MM.1S (cell line): Measurements from ENCODE around the gene DDX55.

Source experiments
- EZH2 ChIP-seq: fragments of 300-600 bp; sonication (generic); optimal IDR thresholded peaks from 2 replicates; pipeline ENCODE3; 2017; ENCODE audit warnings: low read depth, mild to moderate bottlenecking, antibody characterized with exemption, low read length, mixed read lengths
- EZH2phosphoT487 ChIP-seq: fragments of 300-600 bp; sonication (generic); IDR thresholded peaks from 2 replicates; pipeline ENCODE4 v1.6.1; 2018; ENCODE audit warnings: antibody characterized with exemption, low read length
- TF ChIP-seq, protein P1 (sequence below): fragments of 300-600 bp; sonication (generic); IDR thresholded peaks from 2 replicates; pipeline ENCODE4 v1.5.1; 2016; ENCODE audit warnings: antibody characterized with exemption, low read length, mixed read lengths

DNA sequence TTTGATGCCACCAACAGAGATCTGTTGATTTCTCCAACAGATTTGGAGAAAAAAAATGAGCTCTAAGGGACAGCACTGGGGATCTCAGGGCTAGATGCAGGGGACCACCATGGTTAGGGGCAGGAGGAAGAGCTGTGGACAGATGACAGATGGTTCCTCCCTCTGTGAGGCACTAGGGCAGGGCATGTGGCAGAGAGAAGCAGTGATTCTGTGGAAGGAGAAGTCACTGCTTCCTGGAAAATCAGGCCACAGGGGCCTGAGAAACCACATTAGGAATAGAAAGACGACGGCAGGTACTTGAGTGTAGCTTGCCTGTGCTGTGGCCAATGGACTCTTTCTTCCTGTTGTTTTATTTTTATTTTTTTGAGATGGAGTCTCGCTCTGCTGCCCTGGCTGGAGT lies 42.4 kb upstream of the DDX55 start:
- TF ChIP-seq, protein P1, sequence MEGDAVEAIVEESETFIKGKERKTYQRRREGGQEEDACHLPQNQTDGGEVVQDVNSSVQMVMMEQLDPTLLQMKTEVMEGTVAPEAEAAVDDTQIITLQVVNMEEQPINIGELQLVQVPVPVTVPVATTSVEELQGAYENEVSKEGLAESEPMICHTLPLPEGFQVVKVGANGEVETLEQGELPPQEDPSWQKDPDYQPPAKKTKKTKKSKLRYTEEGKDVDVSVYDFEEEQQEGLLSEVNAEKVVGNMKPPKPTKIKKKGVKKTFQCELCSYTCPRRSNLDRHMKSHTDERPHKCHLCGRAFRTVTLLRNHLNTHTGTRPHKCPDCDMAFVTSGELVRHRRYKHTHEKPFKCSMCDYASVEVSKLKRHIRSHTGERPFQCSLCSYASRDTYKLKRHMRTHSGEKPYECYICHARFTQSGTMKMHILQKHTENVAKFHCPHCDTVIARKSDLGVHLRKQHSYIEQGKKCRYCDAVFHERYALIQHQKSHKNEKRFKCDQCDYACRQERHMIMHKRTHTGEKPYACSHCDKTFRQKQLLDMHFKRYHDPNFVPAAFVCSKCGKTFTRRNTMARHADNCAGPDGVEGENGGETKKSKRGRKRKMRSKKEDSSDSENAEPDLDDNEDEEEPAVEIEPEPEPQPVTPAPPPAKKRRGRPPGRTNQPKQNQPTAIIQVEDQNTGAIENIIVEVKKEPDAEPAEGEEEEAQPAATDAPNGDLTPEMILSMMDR, result no peak
- TF ChIP-seq EZH2 (no peak), EZH2phosphoT487 (no peak)
